ENCODE results near the gene PTPRN2. TPM values are rescaled to one million over a fixed set of nuclear protein-coding genes. Genes with fewer than 3 reads are reported as not detected.

The PTPRN2 gene
- total and polyA plus RNA-seq, 2 donors (not counting 3 experiments of a cell fraction or from before 2014, with no cell fraction given), result 0.62 to 0.88 TPM

DNA sequence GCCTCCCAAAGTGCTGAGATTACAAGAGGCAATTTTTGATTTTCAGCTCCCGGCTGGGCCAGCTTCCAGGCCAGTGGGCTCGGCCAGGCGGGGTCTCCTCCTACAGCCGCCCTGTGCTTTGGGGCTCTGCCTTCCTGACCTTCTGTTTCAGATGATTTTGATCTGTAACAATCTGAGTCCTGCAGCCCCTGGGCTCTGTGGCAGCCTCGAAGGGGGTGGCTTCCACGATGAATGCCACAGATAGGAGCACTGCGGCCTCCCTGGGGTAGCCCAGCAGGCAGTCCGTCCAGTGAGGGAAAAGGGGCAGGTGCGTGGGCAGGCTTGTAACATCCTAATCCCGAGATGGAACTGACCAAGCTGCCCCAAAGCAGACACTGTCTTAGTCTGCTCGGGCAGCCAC is 1073.3 kb downstream of the PTPRN2 start:
- no peaks in the 10 kb centered on the region for H3K27me3 ChIP-seq (ENCODE audit: control insufficient read depth in 2 of 2, insufficient read depth in 2 of 2, low read length in 2 of 2)
- no peak overlapping the region for H3K27ac ChIP-seq (ENCODE audit: insufficient read depth, low read depth, low read length)
- ChIA-PET POLR2A (no interaction called here), CTCF (no interaction called here)
- no peak overlapping the region for H3K4me3 ChIP-seq (replicated peaks in 1 of 3; ENCODE audit: insufficient read depth in 1 of 3, low read depth in 1 of 3, low read length in 3 of 3)
- no peaks in the 10 kb centered on the region for H3K36me3 ChIP-seq (ENCODE audit: control insufficient read depth in 2 of 2, extremely low read depth in 1 of 2, insufficient read depth in 2 of 2, low read length in 2 of 2)
- intact Hi-C loops (cut with micrococcal nuclease) (no loop called here), dilution Hi-C loops (cut with MboI; ENCODE audit: extremely low pct_ligation_motif_present, low sequenced_read_pairs) (no loop called here)
- FAIRE-seq (no peak), DNase-seq (ENCODE audit: low read depth, low spot score) (no peak)
- no peak overlapping the region for H2AFZ ChIP-seq (ENCODE audit: low read depth, low read length)
- no peaks in the 10 kb centered on the region for H3K9me3 ChIP-seq (replicated peaks; ENCODE audit: control insufficient read depth, insufficient read depth, low read length)
- H3K79me2 ChIP-seq (ENCODE audit: control insufficient read depth, insufficient read depth, low read length), result no peaks in the 10 kb centered on the region
- no peaks in the 10 kb centered on the region for H4K20me1 ChIP-seq (replicated peaks; ENCODE audit: control insufficient read depth, extremely low read depth, insufficient read depth, low read length)
- no peak overlapping the region for H3K9ac ChIP-seq (replicated peaks; ENCODE audit: extremely low read depth, insufficient read depth, low read length)
- no peaks in the 10 kb centered on the region for H3K4me1 ChIP-seq (ENCODE audit: control insufficient read depth, extremely low read depth, insufficient read depth, low read length)
- no TSS peak for BruUV-seq (replicated peaks)
- H3K4me2 ChIP-seq (ENCODE audit: insufficient read depth, low read length), result no peak overlapping the region
- H3K9me1 ChIP-seq (replicated peaks; ENCODE audit: control insufficient read depth, extremely low read depth, insufficient read depth, low read length), result no peaks in the 10 kb centered on the region
- no peak for TF ChIP-seq POLR2AphosphoS5 (IDR thresholded peaks at IDR 0.05; ENCODE audit: insufficient read depth, low read depth, low read length)
- no peak for TF ChIP-seq JUN (IDR thresholded peaks at IDR 0.05; ENCODE audit: borderline replicate concordance, insufficient read depth, insufficient read length, low read depth)
- TF ChIP-seq, protein P1, sequence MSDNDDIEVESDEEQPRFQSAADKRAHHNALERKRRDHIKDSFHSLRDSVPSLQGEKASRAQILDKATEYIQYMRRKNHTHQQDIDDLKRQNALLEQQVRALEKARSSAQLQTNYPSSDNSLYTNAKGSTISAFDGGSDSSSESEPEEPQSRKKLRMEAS (IDR thresholded peaks at IDR 0.05; ENCODE audit: insufficient read depth, insufficient read length), result no peak
- TF ChIP-seq, protein P2, sequence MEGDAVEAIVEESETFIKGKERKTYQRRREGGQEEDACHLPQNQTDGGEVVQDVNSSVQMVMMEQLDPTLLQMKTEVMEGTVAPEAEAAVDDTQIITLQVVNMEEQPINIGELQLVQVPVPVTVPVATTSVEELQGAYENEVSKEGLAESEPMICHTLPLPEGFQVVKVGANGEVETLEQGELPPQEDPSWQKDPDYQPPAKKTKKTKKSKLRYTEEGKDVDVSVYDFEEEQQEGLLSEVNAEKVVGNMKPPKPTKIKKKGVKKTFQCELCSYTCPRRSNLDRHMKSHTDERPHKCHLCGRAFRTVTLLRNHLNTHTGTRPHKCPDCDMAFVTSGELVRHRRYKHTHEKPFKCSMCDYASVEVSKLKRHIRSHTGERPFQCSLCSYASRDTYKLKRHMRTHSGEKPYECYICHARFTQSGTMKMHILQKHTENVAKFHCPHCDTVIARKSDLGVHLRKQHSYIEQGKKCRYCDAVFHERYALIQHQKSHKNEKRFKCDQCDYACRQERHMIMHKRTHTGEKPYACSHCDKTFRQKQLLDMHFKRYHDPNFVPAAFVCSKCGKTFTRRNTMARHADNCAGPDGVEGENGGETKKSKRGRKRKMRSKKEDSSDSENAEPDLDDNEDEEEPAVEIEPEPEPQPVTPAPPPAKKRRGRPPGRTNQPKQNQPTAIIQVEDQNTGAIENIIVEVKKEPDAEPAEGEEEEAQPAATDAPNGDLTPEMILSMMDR (IDR thresholded peaks at IDR 0.05; ENCODE audit: extremely low read depth in 1 of 2, insufficient read depth in 1 of 2, low read depth in 1 of 2, low read length in 2 of 2), result no peak
- no peak for TF ChIP-seq MYC (IDR thresholded peaks at IDR 0.05; ENCODE audit: low read depth, low read length)
- no peak for TF ChIP-seq POLR2A (IDR thresholded peaks at IDR 0.05; ENCODE audit: low read depth, low read length)
- no peak for TF ChIP-seq GATA2 (IDR thresholded peaks at IDR 0.05; ENCODE audit: insufficient read depth, insufficient read length, low read depth, low read length)
- TF ChIP-seq FOS (IDR thresholded peaks at IDR 0.05; ENCODE audit: borderline replicate concordance, insufficient read depth, low read length), result no peak
- no peak for TF ChIP-seq EZH2 (IDR thresholded peaks at IDR 0.05; ENCODE audit: borderline replicate concordance, low read depth, low read length, severe bottlenecking)

Data from endothelial cell of umbilical vein (primary cell).